Measurements from ENCODE around the gene MRFAP1L1. TPM values are rescaled to one million over a fixed set of nuclear protein-coding genes. Genes with fewer than 3 reads are reported as not detected.

MRFAP1L1 gene
- total and polyA plus RNA-seq, 2 experiments from 2014 or later = 43.9 to 44.1 TPM

- H3K4me1 ChIP-seq (ENCODE audit: insufficient read depth) = peaks cover 11% of the 10 kb centered on the region
- H3K9me3 ChIP-seq (ENCODE audit: low read depth) = no peaks in the 10 kb centered on the region
- DNase-seq = peak; percentile 32
- no peak overlapping the region for H3K4me3 ChIP-seq
- H3K9me2 ChIP-seq (ENCODE audit: insufficient read depth) = no peaks in the 10 kb centered on the region
- H3K36me3 ChIP-seq (ENCODE audit: low read depth) = no peaks in the 10 kb centered on the region
- H3K27me3 ChIP-seq (replicated peaks; ENCODE audit: insufficient read depth) = no peaks in the 10 kb centered on the region
- no peak overlapping the region for H3K27ac ChIP-seq
- WGBS, 2 experiments (ENCODE audit: low coverage in 1 of 2, low lambda C conversion rate in 2 of 2, missing lambda C conversion rate in 2 of 2) = 49 to 56% methylated on average over 11 of the region's 11 CpGs
- no peaks in the 10 kb centered on the region for H4K20me1 ChIP-seq (ENCODE audit: insufficient read depth)
- H2AFZ ChIP-seq = peak overlapping the region; percentile 57
- H3K79me2 ChIP-seq (ENCODE audit: insufficient read depth) = no peaks in the 10 kb centered on the region
- no peak overlapping the region for H3K9ac ChIP-seq
- H3K4me2 ChIP-seq (ENCODE audit: unreplicated experiment) = no peak overlapping the region
- no peaks in the 10 kb centered on the region for H3F3A ChIP-seq (ENCODE audit: insufficient read depth)
- in situ Hi-C loops (cut with MboI) = no loop called here
- TF ChIP-seq EZH2phosphoT487 (IDR thresholded peaks at IDR 0.05; ENCODE audit: insufficient read depth, low read depth) (no peak), EZH2 (IDR thresholded peaks at IDR 0.05; ENCODE audit: insufficient read depth, poor library complexity, severe bottlenecking) (no peak)
Observed at GRCh38 chr4:6747294-6748051, 37.8 kb upstream of the MRFAP1L1 start.

GRCh38 chr4:6746721-6747293 lies 37.1 kb upstream of the MRFAP1L1 start:
- Histone ChIP-seq H3K9me3 (ENCODE audit: low read depth) (no peaks in the 10 kb centered on the region), H4K20me1 (ENCODE audit: insufficient read depth) (no peaks in the 10 kb centered on the region), H3K27ac (no peak overlapping the region), H3K4me2 (ENCODE audit: unreplicated experiment) (no peak overlapping the region), H3K27me3 (replicated peaks; ENCODE audit: insufficient read depth) (no peaks in the 10 kb centered on the region), H3K9me2 (ENCODE audit: insufficient read depth) (no peaks in the 10 kb centered on the region), H3K9ac (no peak overlapping the region), H2AFZ (0 out of 2 replicates have a peak overlapping the region, but pooled peaks have one; percentile 57), H3K36me3 (ENCODE audit: low read depth) (no peaks in the 10 kb centered on the region), H3K4me3 (no peak overlapping the region), H3K4me1 (ENCODE audit: insufficient read depth) (peaks cover 11% of the 10 kb centered on the region), H3F3A (ENCODE audit: insufficient read depth) (no peaks in the 10 kb centered on the region), H3K79me2 (ENCODE audit: insufficient read depth) (no peaks in the 10 kb centered on the region)
- no peak for DNase-seq
- WGBS, 2 experiments (ENCODE audit: low coverage in 1 of 2, low lambda C conversion rate in 2 of 2, missing lambda C conversion rate in 2 of 2) = 82 to 88% methylated on average over 14 to 20 of the region's 20 CpGs
- in situ Hi-C loops (cut with MboI) = no loop called here
- no peak for TF ChIP-seq EZH2 (IDR thresholded peaks at IDR 0.05; ENCODE audit: insufficient read depth, poor library complexity, severe bottlenecking)
- no peak for TF ChIP-seq EZH2phosphoT487 (IDR thresholded peaks at IDR 0.05; ENCODE audit: insufficient read depth, low read depth)

- in situ Hi-C loops (cut with MboI) = no loop called here
- 74 to 76% methylated on average over 11 of the region's 11 CpGs for WGBS, 2 experiments (ENCODE audit: low coverage in 1 of 2, low lambda C conversion rate in 2 of 2, missing lambda C conversion rate in 2 of 2)
- no peak overlapping the region for H3K4me3 ChIP-seq
Observed at GRCh38 chr4:6742989-6743388, 33.3 kb upstream of the MRFAP1L1 start.

GRCh38 chr4:6742507-6742906 lies 32.8 kb upstream of the MRFAP1L1 start:
- Histone ChIP-seq H3K9ac (no peak overlapping the region), H3K9me3 (ENCODE audit: low read depth) (no peaks in the 10 kb centered on the region), H3K36me3 (ENCODE audit: low read depth) (no peaks in the 10 kb centered on the region), H3K4me2 (ENCODE audit: unreplicated experiment) (no peak overlapping the region), H3F3A (ENCODE audit: insufficient read depth) (no peaks in the 10 kb centered on the region), H3K9me2 (ENCODE audit: insufficient read depth) (no peaks in the 10 kb centered on the region), H3K4me3 (no peak overlapping the region), H4K20me1 (ENCODE audit: insufficient read depth) (no peaks in the 10 kb centered on the region), H3K79me2 (ENCODE audit: insufficient read depth) (no peaks in the 10 kb centered on the region), H3K4me1 (ENCODE audit: insufficient read depth) (0 out of 2 replicates have a peak, but pooled peaks cover 3% of the 10 kb centered on the region), H3K27ac (no peak overlapping the region), H3K27me3 (replicated peaks; ENCODE audit: insufficient read depth) (no peaks in the 10 kb centered on the region), H2AFZ (no peak overlapping the region)
- WGBS, 2 experiments (ENCODE audit: low coverage in 1 of 2, low lambda C conversion rate in 2 of 2, missing lambda C conversion rate in 2 of 2) = 66 to 68% methylated on average over 2 of the region's 2 CpGs
- TF ChIP-seq EZH2phosphoT487 (IDR thresholded peaks at IDR 0.05; ENCODE audit: insufficient read depth, low read depth) (no peak), EZH2 (IDR thresholded peaks at IDR 0.05; ENCODE audit: insufficient read depth, poor library complexity, severe bottlenecking) (no peak)
- in situ Hi-C loops (cut with MboI) = no loop called here
- no peak for DNase-seq

More at GRCh38 chr4:6742989-6743388, 33.3 kb upstream of the MRFAP1L1 start:
- TF ChIP-seq EZH2phosphoT487 (IDR thresholded peaks at IDR 0.05; ENCODE audit: insufficient read depth, low read depth) = no peak
- Histone ChIP-seq H3K4me2 (ENCODE audit: unreplicated experiment) (no peak overlapping the region), H3K4me1 (ENCODE audit: insufficient read depth) (0 out of 2 replicates have a peak, but pooled peaks cover 5% of the 10 kb centered on the region), H3K9me2 (ENCODE audit: insufficient read depth) (no peaks in the 10 kb centered on the region), H3K27me3 (replicated peaks; ENCODE audit: insufficient read depth) (no peaks in the 10 kb centered on the region), H3K79me2 (ENCODE audit: insufficient read depth) (no peaks in the 10 kb centered on the region), H3F3A (ENCODE audit: insufficient read depth) (no peaks in the 10 kb centered on the region), H2AFZ (no peak overlapping the region), H3K9me3 (ENCODE audit: low read depth) (no peaks in the 10 kb centered on the region), H3K9ac (no peak overlapping the region), H4K20me1 (ENCODE audit: insufficient read depth) (no peaks in the 10 kb centered on the region), H3K36me3 (ENCODE audit: low read depth) (no peaks in the 10 kb centered on the region), H3K27ac (no peak overlapping the region)
- DNase-seq = no peak
